NCI-H2029 (cell line): Measurements from ENCODE around the gene OR2G2.

ENCODE experiments used
- DNase-seq: peaks from one replicate; lab custom pipeline; 2025; lab: John Stamatoyannopoulos, UW

The OR2G2 gene, protein sequence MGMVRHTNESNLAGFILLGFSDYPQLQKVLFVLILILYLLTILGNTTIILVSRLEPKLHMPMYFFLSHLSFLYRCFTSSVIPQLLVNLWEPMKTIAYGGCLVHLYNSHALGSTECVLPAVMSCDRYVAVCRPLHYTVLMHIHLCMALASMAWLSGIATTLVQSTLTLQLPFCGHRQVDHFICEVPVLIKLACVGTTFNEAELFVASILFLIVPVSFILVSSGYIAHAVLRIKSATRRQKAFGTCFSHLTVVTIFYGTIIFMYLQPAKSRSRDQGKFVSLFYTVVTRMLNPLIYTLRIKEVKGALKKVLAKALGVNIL

DNA sequence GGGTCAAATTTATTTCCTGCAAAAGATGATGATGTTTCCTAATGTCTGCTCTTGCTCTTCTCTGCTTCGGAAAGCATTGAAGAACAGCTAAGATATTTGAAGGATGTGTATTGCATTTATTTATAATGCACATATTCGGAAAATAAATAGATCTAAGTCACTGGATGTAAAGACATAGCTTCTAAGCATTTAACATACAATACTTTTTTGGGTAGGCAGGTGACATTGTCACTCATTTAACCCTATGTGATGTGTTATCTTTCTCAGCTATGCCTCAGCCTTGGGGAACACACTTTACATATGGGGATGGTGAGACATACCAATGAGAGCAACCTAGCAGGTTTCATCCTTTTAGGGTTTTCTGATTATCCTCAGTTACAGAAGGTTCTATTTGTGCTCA, at the start of gene OR2G2:
TSS of gene OR2G2 (plus strand) at position 301 of the 400 bp plus-strand sequence. CDS start at position 301, 0 bp downstream.
- DNase-seq, result no peak

DNA sequence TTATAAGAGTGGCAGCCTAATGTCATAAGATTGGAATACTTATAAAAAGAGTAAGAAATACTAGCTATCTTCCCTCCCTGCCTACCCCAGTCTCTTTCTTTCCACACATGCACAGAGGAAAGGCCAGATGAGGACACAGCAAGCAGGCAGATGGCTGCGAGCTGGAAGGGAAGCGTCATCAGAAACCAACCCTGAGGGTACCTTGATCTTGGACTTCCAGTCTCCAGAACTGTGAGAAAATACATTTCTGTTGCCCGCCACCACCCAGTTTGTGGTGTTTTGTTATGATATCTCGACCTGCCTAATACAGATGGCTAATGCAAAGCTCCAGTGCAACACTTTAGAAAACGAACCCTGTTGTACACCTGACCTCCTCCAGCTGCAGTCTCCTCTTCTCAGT, 49.6 kb upstream of the OR2G2 start:
- DNase-seq, result no peak

DNA sequence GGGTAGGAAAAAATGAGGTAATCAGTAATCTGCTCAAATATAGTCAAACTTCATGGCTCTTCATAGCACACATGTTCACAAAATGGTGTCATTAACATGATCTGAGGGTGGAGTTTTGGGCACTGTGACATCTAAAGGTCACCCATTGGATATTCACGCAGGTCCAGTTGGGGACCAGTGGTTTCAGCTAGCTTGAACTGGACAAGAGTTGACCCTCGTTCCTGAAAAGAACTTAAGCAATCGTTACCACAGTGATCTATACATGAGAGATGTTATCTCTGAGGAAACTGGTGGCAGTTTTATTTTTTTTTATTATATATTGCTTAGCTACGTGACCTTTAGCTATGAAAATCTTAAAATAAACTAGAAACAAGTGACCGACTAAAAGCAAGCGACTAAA, 48.9 kb upstream of the OR2G2 start:
- DNase-seq, result no peak

DNA sequence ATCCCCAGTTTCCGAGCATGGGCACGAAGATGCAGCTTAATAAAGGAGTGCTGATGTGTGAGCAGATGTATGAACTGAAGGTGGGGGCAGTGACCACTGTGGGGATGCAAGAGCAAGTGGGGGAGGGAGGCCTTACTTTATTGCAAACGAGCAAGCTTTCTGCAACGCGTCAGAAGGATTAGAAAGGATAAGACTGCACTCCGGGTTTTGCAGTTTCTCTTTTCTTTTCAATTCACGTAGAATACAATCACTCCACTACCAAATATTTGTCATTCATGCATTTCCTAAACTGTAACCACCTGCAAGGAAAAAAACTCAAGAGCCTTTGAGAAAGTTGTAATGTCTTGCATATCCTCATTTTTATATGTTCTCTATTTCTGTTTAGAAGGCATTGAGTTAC, 47.6 kb upstream of the OR2G2 start:
- DNase-seq, result no peak

DNA sequence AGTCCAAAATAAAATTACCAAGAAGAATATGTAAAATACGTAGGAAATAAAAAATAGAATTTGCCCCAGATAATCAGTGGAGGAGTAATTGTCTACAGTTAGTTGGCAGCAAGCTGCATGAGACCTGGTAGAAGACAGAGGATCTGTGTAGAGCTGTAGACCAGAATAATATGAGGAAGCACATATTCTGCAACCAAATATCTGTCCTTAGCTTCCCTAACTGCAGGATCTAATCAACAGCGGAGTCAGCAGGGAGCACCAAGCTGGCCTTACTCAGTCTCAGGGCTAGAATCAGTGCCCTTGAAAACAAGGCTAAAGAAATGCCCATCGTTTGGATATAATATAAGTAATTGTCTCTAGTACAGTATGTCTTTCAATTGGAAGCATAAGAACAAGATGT, 45.3 kb upstream of the OR2G2 start:
- no peak for DNase-seq

DNA sequence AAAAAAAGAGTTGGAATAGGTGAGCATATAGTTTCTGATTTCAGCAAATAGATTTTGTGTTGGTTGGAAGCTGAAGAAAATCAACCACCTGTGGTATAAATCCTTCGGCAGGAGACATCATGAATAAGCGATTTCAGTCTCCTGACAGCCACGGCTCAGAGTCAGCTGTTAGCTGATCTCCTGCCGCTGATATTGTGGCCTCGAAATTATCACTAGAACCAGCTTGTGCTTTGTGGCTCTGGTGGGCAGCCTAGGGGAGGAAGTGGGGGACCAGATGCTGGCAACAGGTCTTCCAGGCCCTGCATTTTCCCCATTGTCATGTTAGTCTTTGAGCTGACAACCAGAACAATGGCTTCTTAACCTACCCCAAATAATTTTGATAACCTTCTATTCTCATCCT, 40.1 kb upstream of the OR2G2 start:
- DNase-seq, result no peak

DNA sequence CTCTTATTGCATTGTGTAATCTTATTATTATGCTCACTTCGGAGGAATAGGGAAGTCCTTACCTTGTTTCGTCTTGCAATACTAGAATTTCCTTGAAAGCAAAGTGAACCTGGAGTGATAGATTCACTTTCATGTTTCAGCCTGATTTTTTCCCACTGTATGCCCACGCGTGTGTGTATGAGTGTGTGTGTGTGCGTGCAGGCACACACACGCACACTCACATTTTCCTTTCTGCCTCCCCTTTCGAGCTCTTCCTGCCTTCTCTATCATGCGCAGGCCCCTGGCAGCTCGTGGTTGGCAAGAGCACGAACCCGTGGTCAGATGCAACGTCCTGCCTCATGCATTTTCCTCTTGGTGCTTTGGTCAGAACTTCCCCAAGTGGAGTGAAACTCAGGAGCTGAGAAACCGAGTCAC, 39.4 kb upstream of the OR2G2 start, which contains the start of gene GCSAML:
TSS of gene GCSAML (plus strand) at position 366 of the 414 bp plus-strand sequence. CDS start 58 bp downstream, outside the sequence.
- no peak for DNase-seq

DNA sequence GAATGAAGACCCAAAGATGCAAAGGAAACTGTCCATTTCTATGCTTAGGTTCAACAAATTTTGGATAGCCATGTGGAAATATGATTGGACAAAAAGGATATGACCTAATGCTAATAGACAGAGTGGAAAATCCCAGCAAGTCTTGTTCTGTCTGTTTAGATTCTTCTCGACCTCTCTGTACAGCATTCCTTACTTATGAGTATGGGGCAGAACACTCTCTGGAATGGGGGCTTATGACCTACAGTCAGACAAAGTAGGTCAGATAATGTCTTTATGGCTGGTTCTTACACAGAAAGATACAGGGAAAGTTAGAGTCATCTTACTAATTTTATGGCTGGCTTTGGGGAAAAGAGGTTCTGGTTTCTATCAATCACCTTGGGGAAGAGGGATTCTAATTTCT, 36.4 kb upstream of the OR2G2 start:
- DNase-seq, result no peak

DNA sequence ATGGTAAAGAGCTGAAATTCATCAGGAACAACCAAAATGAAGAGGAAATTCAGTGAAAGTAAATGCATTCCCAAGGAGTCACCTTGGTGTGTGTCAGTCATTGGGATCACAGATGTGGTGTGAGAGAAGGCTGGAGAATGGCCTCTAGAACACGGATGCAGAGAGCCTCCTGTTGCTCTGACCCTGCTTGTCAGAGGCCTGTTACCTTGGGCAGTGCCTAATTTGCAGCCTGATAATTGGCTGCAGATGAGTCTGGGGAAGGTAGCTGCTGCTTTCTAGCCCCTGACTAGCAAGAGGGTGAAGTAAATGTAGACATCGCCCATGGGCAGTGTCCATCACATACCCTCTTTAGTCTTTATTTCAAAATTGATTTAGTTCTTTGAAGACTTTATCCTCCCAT, 35.9 kb upstream of the OR2G2 start:
- no peak for DNase-seq

DNA sequence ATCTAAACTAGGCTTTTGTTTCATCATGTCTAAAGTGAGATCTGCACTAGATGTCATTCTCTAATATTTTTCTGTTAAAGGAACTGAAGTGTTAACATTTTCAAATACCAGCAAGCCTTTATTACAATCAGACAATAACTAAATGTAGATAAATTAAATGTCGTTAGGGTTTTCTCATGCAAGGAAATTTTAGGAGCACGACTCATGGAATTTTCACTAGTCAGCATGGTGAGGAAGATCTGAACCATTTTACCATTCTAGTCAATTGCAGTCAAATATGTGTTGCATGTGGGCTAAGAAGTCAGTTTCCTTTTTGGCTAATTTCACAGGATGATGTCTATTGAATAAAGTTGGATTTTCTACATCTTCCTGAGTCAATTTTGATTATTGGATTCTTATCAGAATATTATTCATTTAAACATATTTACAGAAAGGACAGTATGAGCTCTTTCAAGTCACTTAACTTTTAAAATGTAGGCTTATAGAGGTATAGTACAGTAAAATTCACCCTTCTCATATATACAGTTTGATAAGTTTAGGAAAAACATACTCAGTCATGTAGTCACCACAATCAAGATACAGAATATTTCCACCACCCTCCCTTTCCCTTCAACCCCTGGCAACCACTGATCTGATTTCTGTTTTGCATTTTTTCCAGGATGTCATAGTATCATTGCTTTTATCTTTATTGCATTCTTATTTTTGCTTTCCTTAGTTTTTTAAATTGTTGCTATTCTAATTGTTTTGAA, 30.1 kb upstream of the OR2G2 start:
- no peak for DNase-seq

DNA sequence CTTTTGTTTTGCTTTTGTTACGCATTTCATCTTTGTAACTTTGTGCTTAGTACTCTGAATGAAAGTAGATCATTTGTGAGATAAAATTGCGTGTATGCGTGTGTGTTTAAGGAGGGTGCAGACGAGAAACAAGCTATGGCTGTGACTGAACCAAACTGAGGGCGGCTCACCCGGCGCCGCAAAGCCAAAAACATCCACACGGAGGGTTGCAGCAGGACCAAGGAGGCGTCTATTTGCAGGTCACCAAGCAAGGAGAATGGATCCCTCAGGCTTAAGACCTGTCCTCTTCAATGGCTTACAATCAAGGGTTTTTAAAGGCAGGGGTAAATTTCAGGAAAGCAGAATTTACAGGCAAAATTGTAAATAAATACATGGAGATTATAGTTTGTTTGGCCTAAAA, 26.4 kb upstream of the OR2G2 start:
- DNase-seq, result no peak

DNA sequence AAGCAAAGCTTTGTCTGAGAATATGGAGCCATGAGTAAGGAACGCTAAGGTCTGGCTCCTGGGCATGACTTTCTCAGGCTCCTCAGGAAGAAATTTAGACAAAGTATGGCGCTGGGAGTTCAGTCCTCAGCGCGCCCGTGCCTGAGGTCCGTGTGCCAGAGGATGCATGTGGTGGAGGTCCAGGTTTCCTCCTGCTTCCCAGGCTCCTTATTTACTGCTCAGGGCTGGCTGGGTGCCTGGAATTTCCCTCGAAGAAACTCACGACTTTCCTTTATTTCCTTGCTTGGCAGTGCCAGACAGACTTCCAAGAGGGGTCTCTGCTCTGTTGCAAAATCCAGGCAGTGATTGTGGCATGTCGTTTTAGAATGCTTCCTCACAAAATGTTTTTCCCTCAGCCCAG, 26.0 kb upstream of the OR2G2 start:
- DNase-seq, result no peak

DNA sequence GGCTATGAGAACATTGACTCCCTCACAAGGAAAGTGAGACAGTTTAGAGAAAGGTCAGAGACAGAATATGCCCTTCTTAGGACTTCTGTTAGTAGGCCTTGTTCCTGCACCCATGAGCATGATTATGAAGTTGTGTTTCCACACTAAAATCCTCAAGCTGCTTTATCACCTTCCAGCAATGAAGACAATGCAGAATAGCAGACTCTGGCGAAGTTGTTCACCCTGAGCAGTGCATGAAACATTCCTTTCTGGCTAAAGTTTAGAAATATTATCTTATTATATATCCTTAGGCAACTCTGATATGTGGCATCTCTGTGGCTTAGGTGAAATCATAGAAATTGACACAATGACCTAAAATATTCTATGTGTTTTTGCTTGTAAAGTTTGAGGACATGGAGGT, 13.9 kb upstream of the OR2G2 start:
- no peak for DNase-seq

DNA sequence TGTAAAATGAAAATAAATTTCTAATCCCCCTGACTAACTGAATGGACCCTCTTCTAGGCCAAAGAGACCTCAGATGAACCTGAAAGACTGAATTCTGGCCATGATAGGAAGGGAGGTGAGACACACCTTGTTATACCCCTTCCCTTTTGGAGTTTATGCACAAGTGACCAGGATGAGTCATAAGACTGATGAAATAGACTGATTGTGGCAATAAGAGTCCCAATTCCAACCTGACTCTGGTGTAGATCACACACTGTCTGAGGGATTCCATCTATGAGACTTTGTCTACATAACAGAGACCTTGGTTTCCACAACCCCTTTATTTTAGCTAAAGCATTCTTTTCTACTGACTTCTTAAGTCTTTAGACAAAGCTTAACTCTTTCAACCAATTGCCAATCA, 13.5 kb upstream of the OR2G2 start:
- DNase-seq, result no peak

DNA sequence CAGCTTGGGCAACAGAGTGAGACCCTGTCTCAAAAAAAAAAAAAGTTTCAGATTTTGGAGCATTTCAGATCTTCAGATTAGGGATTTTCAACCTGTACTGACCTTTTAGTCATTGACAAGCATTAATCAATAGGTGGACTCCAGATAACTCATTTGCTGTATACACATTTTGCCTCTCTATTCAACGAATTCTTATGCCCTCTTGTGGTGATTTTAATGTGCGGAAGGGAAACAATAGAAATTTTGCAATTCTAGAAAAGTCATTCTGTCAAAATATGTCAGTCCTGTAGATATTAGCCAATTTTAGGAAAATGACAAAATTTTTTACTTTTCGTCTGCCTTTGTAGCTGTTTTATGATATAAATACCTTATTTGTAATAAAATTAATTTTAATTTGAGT, 11.6 kb upstream of the OR2G2 start:
- no peak for DNase-seq

DNA sequence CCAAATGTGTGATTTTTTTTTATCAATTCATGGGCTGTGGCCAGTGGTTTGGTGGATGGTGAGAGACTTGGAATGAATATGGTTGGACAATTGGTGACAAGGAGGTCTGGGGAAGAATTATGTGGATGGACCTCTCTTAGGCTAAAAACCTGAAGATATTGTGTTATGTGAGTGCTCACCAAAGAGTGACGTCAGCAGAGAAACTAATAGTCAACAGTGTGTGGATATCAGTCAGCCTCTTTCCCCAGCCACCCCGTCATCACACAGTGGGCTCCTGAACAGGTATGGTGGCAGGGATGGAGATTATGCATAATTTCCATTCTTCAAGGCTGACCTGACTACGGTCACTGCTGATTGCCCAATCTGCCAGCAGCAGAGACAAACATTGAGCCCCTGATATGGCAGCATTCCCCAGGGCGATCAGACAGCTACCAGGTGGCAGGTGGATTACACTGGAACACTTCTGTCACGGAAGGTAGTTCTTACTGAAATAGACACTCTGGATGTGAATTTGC, 9.2 kb upstream of the OR2G2 start:
- DNase-seq, result no peak

DNA sequence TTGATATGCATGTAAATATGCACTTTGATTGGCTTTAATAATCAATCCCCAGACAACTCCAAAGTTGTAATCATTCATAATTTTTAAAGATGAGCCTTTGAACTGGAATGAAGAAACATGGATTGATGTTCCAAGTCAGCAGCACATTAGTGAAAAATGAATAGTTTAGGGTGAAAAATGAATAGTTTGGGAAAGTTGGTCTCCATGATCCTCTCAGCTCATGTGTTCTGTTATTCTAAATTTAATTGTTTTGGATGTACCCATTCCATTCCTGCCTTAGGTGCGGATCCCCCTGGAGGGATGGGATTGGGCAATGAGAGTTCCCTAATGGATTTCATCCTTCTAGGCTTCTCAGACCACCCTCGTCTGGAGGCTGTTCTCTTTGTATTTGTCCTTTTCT, 17.1 kb downstream of the OR2G2 start, which contains the start of gene OR2G3:
TSS of gene OR2G3 (plus strand) at position 301 of the 400 bp plus-strand sequence. CDS start at position 301, 0 bp downstream.
- DNase-seq, result no peak

DNA sequence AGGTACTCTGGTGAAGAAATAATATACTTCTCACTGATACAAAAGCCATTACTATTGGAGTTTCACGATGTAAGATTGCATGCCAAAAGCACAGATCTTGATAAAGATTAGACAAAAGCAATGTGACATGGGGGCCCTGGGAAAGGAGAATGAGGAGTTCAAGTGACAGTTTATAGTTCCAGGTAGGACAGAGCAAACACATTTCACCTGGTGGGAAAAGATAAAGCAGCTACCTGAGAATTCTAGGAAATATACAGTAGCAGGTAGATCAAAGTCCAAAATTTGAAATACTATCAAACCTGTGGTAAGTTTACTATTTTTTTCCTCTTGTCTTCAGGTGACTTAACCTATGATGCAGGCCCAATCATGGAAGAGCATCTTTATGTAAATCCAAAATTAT, 25.2 kb downstream of the OR2G2 start:
- DNase-seq, result no peak

DNA sequence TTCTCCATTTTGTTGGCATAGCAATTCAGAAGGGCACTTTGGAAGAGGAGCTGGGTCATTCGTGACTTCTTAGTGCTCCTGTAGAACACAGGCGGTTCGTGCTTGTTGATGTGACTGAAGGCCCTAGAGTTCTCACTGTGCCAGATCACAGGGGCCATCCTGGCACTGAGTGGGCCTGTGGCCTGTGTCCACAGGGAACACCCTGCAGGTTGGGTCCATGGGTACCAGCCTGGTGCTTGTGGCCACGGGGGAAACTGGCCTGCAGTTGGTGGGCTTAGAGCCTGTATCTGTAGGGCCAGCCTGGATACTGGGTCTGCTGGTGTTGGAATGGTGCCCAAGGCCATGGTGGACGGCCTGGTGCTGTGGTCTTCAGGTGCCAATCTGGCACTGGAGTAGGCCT, 26.5 kb downstream of the OR2G2 start:
- DNase-seq, result no peak

DNA sequence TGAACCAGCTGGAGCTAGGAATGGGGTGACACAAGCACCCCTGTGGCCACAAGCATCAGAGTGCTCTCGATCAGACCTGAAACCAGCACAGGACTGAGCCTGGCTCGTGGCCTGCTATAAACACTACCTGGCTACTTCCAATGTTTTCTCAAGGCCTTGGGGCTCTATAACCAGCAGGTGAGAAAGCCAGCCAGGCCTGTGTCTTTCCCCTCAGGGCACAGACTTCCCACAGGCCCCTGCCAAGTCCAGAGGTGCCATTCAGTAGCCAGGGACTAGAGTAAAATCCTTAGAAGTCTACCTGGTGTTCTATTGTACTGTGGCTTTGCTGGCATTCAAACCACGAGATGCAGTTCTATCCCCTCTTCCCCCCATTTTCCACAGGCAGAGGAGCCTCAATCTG, 39.8 kb downstream of the OR2G2 start:
- DNase-seq, result no peak

DNA sequence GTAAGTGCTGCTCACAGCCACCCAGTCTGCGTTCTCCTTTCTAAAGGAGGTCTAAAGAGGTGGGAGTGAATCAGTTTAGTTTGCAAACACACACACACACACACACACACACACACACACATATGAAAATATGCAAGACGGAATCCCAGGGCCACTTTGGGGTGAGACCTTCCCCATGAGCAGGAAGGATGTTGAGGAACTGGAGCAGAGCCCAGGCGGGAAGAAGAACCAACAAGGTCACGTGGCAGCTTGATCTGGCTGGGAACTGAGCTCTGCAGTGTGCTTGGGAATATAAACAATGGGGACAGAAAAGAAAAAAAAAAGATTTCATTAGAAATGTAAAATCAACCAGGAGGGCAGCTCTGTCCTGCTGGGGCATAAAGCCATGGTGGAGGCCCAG, 49.9 kb downstream of the OR2G2 start:
- no peak for DNase-seq

DNA sequence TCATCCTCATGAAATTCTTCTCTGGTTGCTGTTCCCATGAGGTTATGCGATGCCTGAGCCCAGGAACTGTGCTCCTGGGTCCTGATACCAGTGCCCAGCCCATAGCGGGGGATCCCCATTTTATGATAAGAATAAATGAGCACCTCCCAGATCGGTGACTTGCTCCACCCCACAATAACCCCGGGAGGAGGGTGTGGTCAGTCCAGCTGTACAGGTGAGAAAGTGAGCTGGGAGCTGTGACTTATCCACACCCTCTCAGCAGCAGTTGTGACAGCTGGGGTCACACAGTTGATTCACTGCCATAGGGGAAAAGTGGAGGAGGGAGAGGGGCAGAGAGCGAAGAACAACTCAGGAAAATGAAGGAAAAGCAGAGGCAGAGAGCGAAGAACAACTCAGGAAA, 50.6 kb downstream of the OR2G2 start:
- no peak for DNase-seq
